Measurements from ENCODE around the gene MEAK7.

MEAK7 gene

DNA sequence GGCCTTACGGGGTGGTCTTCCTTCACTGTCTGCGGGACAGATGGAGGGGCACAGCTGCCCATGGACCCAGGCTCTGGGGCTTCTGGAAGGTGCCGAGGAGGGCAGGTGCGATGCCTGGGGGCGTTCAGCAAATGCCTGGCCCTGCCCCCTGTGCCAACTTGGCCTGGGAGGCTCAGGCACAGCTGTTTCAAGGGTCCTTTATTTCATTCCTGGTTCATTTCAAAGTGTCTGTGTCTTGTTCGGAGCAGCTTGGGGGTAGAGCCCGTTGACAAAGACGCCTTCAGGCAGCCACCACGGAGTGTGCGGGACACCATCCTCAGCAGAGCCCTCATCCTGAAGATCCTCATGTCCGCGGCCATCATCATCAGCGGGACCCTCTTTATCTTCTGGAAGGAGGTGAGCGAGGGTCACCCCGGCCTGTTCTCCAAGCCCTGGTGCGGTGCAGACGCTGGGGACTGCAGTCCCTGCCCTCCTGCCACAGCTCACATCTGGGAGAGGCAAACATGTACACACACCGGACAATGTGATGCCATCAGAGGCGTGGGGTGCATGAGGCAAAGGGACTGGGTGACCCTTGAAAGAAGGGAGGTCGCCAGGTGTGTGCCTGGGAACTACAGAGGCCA lies 43.9 kb downstream of the MEAK7 start:
- no peaks in the 10 kb centered on the region for H3K27me3 ChIP-seq (ENCODE audit: low read depth, low read length)
- no peak overlapping the region for H3K27ac ChIP-seq (ENCODE audit: low read length)
- H3K4me1 ChIP-seq (ENCODE audit: control insufficient read depth in 1 of 2, insufficient read depth in 2 of 2, low read length in 2 of 2): no peaks in the 10 kb centered on the region
- no peaks in the 10 kb centered on the region for H3K9me3 ChIP-seq (ENCODE audit: control insufficient read depth in 1 of 2, low read length in 2 of 2)
- H3K4me3 ChIP-seq (ENCODE audit: low read depth in 1 of 2, low read length in 2 of 2): no peak overlapping the region
- peaks cover 5 to 11% of the 10 kb centered on the region in 2 donors for H3K36me3 ChIP-seq (ENCODE audit: control insufficient read depth in 1 of 2, insufficient read depth in 2 of 2, low read length in 2 of 2)

DNA sequence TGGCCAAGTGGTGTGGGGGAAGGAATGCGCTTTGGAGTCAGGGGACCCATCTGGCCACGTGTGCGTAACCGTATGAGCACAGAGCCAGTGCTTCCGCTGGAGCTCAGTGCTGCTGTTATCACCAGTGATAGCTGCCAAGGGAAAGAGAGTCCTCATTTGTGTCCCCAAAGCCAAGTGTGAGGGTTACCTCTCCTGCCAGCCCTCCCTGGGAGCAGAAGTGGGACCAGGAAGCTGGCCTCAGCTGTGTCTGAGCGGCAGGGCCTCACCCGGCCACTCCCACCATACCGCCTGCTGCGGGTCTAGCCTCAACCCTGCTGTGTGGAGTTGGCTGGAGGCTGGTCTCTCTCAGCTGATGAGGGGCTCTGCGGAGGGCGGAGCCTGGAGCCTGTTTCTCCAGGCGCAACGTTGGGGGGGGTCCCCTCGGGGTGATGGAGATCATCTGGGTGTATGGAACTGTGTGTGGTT lies 44.5 kb downstream of the MEAK7 start:
- Histone ChIP-seq H3K27me3 (ENCODE audit: low read depth, low read length) (no peaks in the 10 kb centered on the region), H3K36me3 (ENCODE audit: control insufficient read depth in 1 of 2, insufficient read depth in 2 of 2, low read length in 2 of 2) (peaks cover 5 to 11% of the 10 kb centered on the region in 2 donors), H3K27ac (ENCODE audit: low read length) (no peak overlapping the region), H3K9me3 (ENCODE audit: control insufficient read depth in 1 of 2, low read length in 2 of 2) (no peaks in the 10 kb centered on the region), H3K4me3 (ENCODE audit: low read depth in 1 of 2, low read length in 2 of 2) (no peak overlapping the region), H3K4me1 (ENCODE audit: control insufficient read depth in 1 of 2, insufficient read depth in 2 of 2, low read length in 2 of 2) (no peaks in the 10 kb centered on the region)

- Histone ChIP-seq H3K4me3 (ENCODE audit: low read depth in 1 of 2, low read length in 2 of 2) (no peak overlapping the region), H3K4me1 (ENCODE audit: control insufficient read depth in 1 of 2, insufficient read depth in 2 of 2, low read length in 2 of 2) (no peaks in the 10 kb centered on the region), H3K9me3 (ENCODE audit: control insufficient read depth in 1 of 2, low read length in 2 of 2) (no peaks in the 10 kb centered on the region), H3K36me3 (ENCODE audit: control insufficient read depth in 1 of 2, insufficient read depth in 2 of 2, low read length in 2 of 2) (peaks cover 5 to 11% of the 10 kb centered on the region in 2 donors), H3K27ac (ENCODE audit: low read length) (no peak overlapping the region), H3K27me3 (ENCODE audit: low read depth, low read length) (no peaks in the 10 kb centered on the region)
These were observed 44.9 kb downstream of the MEAK7 start for GRCh38 chr16:84459533-84459894.

DNA sequence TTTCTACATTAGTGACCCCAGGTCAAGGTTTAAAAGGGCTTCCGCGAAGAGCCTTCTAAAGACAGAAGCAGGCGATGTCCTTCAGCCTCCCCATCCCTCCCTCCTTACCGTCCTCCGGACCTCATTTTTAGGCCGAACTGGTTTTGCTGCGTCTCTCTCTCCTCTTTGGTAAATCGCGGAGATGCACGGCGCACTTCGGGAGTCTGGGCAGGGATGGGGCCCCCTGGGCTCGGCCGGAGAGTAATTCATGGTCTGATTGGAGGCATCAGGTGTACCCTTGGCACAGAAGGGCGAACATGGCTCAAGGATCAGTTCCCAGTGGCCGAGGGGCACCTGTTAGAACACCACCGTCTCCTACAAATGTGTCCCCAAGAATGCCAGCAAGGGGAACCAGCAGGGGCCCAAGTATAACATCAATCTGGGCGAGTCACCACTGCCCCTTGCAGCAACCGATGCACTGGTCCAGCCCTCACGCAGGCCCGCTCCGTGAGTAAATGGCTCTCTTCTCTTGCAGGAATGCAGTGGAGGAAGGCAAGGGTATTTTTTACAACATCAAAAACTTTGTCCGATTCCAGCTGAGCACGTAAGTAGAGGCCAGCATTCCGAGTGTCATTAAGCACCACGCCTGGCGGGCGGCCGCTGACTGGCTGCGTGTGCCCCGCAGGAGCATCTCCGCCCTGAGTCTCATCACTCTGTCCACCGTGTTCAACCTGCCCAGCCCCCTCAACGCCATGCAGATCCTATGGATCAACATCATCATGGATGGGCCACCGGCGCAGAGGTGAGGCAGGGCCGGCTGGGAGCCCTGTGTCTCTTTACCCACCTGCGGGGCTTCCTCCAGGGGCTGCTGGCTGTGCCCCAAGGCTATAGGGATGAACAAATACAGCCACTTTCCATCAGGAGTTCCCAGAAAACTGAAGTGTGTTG lies 45.6 kb downstream of the MEAK7 start:
- H3K36me3 ChIP-seq (ENCODE audit: control insufficient read depth in 1 of 2, insufficient read depth in 2 of 2, low read length in 2 of 2): peaks cover 5 to 11% of the 10 kb centered on the region in 2 donors
- no peaks in the 10 kb centered on the region for H3K4me1 ChIP-seq (ENCODE audit: control insufficient read depth in 1 of 2, insufficient read depth in 2 of 2, low read length in 2 of 2)
- H3K9me3 ChIP-seq (ENCODE audit: control insufficient read depth in 1 of 2, low read length in 2 of 2): no peaks in the 10 kb centered on the region
- H3K27me3 ChIP-seq (ENCODE audit: low read depth, low read length): no peaks in the 10 kb centered on the region
- H3K27ac ChIP-seq (ENCODE audit: low read length): no peak overlapping the region
- no peak overlapping the region for H3K4me3 ChIP-seq (ENCODE audit: low read depth in 1 of 2, low read length in 2 of 2)

- Histone ChIP-seq H3K4me1 (ENCODE audit: control insufficient read depth in 1 of 2, insufficient read depth in 2 of 2, low read length in 2 of 2) (no peaks in the 10 kb centered on the region), H3K36me3 (ENCODE audit: control insufficient read depth in 1 of 2, insufficient read depth in 2 of 2, low read length in 2 of 2) (no peaks in the 10 kb centered on the region), H3K4me3 (ENCODE audit: low read depth in 1 of 2, low read length in 2 of 2) (no peak overlapping the region), H3K27me3 (ENCODE audit: low read depth, low read length) (no peaks in the 10 kb centered on the region), H3K27ac (ENCODE audit: low read length) (no peak overlapping the region), H3K9me3 (ENCODE audit: control insufficient read depth in 1 of 2, low read length in 2 of 2) (no peaks in the 10 kb centered on the region)
These were observed 49.4 kb downstream of the MEAK7 start for GRCh38 chr16:84455031-84455430.

Data from muscle layer of duodenum (tissue), 2 donors.